NCI-H1436 treated with DMSO at 0.1 percent for 48 hours (cell line): ENCODE data around the gene OGDH.
"Not testable (repeated sequence)": the region's sequence is repeated elsewhere in the genome, so short reads cannot be mapped to it uniquely, and the experiment has no call there.

Experiments used
- DNase-seq: peaks from one replicate; lab custom pipeline; 2025; lab: John Stamatoyannopoulos, UW

OGDH gene

GRCh38 chr7:44673324-44673723 is 66.9 kb downstream of the OGDH start:
- DNase-seq = no peak

GRCh38 chr7:44673771-44674170 is 67.3 kb downstream of the OGDH start:
- no peak for DNase-seq

GRCh38 chr7:44674381-44674780 is 68.0 kb downstream of the OGDH start:
- no peak for DNase-seq

GRCh38 chr7:44676776-44677175 is 70.3 kb downstream of the OGDH start:
- no peak for DNase-seq

GRCh38 chr7:44678101-44678470 is 71.7 kb downstream of the OGDH start:
- DNase-seq = no peak

GRCh38 chr7:44678471-44679179 is 72.2 kb downstream of the OGDH start:
- no peak for DNase-seq

- DNase-seq = no peak
These were observed 75.2 kb downstream of the OGDH start for GRCh38 chr7:44681645-44682044.

GRCh38 chr7:44685723-44686122 is 79.3 kb downstream of the OGDH start:
- DNase-seq = no peak

- DNase-seq = no peak
These were observed 83.0 kb downstream of the OGDH start for GRCh38 chr7:44689427-44689826.

- DNase-seq = no peak
These were observed 87.3 kb downstream of the OGDH start for GRCh38 chr7:44693641-44694313.

- DNase-seq = no peak
These were observed 87.9 kb downstream of the OGDH start for GRCh38 chr7:44694326-44694725.

GRCh38 chr7:44694766-44695165 is 88.3 kb downstream of the OGDH start:
- DNase-seq = no peak

GRCh38 chr7:44695756-44696155 is 89.3 kb downstream of the OGDH start:
- no peak for DNase-seq

GRCh38 chr7:44696728-44697127 is 90.3 kb downstream of the OGDH start:
- no peak for DNase-seq

GRCh38 chr7:44697136-44698045 is 91.0 kb downstream of the OGDH start:
- no peak for DNase-seq

GRCh38 chr7:44698046-44698580 is 91.7 kb downstream of the OGDH start:
- DNase-seq = no peak

- DNase-seq = not testable (repeated sequence)
These were observed 93.2 kb downstream of the OGDH start for GRCh38 chr7:44699598-44699997.

- DNase-seq = no peak
These were observed 93.9 kb downstream of the OGDH start for GRCh38 chr7:44700322-44700721.

- DNase-seq = not testable (repeated sequence)
These were observed 97.0 kb downstream of the OGDH start for GRCh38 chr7:44703391-44703790.

- no peak for DNase-seq
These were observed 97.5 kb downstream of the OGDH start for GRCh38 chr7:44703921-44704320.

- DNase-seq = no peak
These were observed 99.0 kb downstream of the OGDH start for GRCh38 chr7:44705434-44705833.

- no peak for DNase-seq
These were observed 100.5 kb downstream of the OGDH start for GRCh38 chr7:44706788-44707557.
